ENCODE results near the gene ZNF644.
A peak's percentile ranks its signal among the peaks of the same experiment; 100 is the strongest.
"Not testable (repeated sequence)": the region's sequence is repeated elsewhere in the genome, so short reads cannot be mapped to it uniquely, and the experiment has no call there.

Gene ZNF644

DNA sequence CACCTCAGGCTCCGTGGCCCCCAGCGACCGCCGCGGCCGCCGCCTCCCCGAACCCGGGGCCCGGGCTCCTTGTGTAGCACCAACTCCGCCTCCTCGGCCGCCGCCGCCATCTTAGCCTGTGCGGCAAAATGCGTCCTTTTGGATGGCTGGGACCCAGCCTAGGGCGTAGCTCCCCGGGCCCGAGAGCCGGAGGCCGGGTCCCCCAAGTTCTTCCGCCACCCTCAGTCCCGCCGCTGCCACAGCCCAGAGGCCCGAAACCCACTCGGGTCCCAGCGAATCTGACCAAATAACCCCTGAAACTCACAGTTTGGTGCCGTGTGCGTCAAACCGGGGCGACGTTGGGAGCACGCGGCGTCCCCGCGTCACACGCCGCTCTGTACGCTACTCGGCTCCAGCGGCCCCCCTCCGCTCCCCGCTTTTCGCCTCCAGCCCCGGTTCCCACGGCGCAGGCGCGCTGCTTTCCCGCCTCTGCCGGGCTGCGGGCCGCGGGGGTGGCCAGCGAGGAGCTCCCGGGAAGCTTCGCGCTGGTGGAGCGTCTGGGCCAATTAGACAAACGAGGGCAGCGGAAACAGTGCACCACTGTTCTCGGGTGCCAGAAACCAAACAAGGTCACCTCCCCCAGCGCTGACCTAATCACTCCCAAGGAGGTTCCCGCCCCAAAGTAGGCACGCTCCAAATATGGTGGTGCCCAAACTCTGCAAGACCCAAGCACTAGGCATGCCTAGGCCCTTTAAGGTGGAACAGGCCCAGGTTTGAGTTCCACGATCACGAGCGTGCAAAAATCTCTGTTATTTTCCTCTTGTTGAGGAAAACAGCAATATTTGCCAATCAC, at the start of gene ZNF644:
TSS of gene ZNF644 (minus strand) at position 350 of the 832 bp plus-strand sequence. CDS start 39,682 bp downstream, outside the sequence.
- peak; percentile 73 to 85 (median 80) for DNase-seq (ENCODE audit: low read depth in 3 of 3)

GRCh38 chr1:91070298-91070697, 48.5 kb upstream of the ZNF644 start:
- DNase-seq (ENCODE audit: low read depth in 3 of 3), result no peak

GRCh38 chr1:91066538-91066937, 44.7 kb upstream of the ZNF644 start:
- no peak for DNase-seq (ENCODE audit: low read depth in 3 of 3)

GRCh38 chr1:91065337-91065736, 43.5 kb upstream of the ZNF644 start:
- no peak for DNase-seq (ENCODE audit: low read depth in 3 of 3)

GRCh38 chr1:91063403-91063802, 41.6 kb upstream of the ZNF644 start:
- DNase-seq (ENCODE audit: low read depth in 3 of 3), result not testable (repeated sequence)

DNA sequence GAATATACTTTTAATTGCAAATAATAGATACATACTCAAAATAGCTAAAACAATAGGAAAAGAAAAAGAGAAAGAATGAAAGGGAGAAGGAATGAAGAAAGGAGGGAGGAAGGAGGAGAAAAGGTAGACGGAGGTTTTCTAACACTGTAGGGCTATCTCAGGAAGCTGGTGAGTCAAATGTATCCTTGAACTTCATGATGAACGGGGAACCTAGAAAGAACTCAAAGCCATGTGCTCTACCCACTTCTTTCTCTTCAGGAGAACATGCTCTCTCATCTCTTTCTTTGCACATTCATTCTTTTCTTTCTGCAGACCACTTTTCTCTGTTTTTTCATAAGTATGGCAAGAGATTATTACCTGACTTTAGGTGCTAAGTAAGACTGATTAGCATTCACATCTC, 37.3 kb upstream of the ZNF644 start:
- no peak for DNase-seq (ENCODE audit: low read depth in 3 of 3)

DNA sequence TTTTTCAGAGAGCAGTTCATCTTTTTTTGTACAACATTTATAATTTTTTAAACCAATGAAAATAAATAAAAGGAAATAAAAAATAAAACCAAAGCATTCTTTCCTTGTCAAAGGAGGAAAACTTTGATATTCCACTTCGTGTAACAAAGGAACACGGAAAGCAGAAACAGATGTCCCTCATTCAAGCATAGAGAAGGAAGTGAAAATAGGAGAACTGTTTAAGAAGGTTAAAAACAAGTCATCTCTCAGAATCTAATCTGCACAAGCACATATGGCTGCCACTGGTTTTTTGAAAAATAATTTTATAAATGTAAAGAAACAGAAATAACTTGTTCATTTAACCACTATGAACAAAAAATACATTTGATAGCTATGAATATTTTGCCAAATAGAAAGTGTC, 35.9 kb upstream of the ZNF644 start:
- no peak for DNase-seq (ENCODE audit: low read depth in 3 of 3)

GRCh38 chr1:91054780-91055481, 33.1 kb upstream of the ZNF644 start:
- DNase-seq (ENCODE audit: low read depth in 3 of 3), result no peak

DNA sequence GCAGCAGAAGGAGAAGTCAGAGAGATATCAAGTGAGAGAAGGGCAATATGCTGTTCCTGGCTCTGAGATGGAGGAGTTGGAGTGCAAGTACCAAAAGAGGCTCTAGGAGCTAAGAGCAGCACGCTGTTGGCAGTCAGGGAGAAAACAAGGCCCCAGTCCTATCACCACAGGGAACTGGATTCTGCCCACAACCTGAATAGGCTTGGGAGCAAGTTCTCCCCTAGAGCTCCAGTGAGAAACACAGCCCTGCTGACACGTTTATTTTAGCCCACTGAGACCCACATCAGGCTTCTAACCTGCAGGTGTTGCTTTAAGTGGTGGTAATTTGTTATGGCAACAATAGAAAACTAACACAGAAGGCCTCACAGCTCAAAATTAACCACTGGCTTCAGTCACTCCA, 31.8 kb upstream of the ZNF644 start:
- DNase-seq (ENCODE audit: low read depth in 3 of 3), result no peak

DNA sequence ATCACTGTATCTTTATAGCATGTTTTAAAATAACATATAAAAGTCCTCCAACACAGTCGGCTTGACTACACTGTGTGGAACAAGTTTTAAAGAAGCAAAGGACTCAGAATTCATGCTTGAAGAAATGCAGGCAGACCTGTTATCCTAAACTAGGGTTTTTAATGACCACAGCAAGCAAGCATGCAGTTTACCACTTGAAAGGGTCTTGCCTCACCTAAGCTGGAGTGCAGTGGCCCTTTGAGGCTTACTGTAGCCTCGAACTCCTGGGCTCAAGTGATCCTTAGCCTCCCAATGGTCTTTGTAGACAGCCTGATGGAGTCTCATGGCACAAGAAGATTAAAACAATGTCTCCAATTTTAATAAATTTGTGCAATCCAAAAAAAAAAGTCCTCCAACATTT, 27.7 kb upstream of the ZNF644 start:
- DNase-seq (ENCODE audit: low read depth in 3 of 3), result not testable (repeated sequence)

DNA sequence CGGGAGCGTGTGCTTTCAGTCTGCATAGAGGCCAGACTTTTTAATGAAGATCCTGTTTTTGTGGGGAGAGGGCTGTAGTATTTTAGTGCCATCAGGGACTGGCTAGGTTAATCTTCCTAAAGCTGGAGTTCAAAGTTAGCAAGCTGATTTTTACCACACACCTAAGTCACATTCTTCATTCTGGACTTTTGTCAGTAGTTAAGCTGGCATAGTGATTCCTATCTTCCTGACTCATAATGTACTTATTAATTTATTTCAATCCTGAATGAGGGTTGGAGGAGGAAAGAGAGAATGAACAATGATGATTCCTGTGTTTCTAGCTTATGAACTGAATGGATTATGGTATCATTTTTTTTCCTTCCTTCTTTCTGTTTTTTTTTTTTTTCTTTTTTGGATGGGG, 24.9 kb upstream of the ZNF644 start:
- no peak for DNase-seq (ENCODE audit: low read depth in 3 of 3)

DNA sequence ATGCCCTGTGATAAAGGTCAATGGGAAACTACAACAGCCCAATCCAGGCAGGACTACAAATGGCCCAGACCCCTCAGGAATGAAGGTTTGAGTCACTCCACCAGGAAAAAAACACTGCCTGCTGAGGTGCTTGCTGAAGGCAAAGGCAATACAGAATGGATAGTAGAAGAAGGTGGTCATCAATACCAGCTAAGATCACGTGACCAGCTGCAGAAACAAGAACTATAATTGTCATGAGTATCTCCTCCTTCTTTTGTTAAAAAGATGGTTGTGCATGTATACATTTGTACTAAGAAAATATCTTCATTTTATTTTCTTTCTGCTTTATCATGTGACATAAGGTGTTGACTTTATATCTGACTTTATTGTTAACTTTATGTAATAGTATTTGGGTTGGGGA, 23.4 kb upstream of the ZNF644 start:
- no peak for DNase-seq (ENCODE audit: low read depth in 3 of 3)

GRCh38 chr1:91044776-91045175, 22.9 kb upstream of the ZNF644 start:
- not testable (repeated sequence) for DNase-seq (ENCODE audit: low read depth in 3 of 3)

DNA sequence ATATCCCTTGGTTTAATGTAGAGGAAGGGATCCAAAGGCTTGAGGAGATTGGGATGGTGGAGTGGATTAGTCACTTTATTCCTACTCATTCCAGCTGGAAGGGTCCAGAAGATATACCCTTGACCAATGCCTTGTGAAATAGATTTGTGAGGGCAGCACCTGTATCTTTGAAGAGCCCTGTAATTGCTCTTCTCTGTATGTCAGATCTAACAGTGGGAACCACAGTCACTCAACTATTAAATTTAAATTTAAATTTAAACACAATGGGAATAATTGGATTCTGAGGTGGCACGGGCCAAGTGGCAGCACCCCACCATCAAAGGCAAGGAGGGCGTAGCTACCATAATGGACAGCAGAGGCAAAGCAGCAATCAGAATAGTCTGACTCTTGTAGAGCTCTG, 20.5 kb upstream of the ZNF644 start:
- DNase-seq (ENCODE audit: low read depth in 3 of 3), result not testable (repeated sequence)

- no peak for DNase-seq (ENCODE audit: low read depth in 3 of 3)
Measured at GRCh38 chr1:91038582-91038981, 16.7 kb upstream of the ZNF644 start.

GRCh38 chr1:91036894-91037829, 15.3 kb upstream of the ZNF644 start:
- DNase-seq (ENCODE audit: low read depth in 3 of 3), result no peak

- DNase-seq (ENCODE audit: low read depth in 3 of 3), result no peak
Measured at GRCh38 chr1:91032349-91032748, 10.5 kb upstream of the ZNF644 start.

DNA sequence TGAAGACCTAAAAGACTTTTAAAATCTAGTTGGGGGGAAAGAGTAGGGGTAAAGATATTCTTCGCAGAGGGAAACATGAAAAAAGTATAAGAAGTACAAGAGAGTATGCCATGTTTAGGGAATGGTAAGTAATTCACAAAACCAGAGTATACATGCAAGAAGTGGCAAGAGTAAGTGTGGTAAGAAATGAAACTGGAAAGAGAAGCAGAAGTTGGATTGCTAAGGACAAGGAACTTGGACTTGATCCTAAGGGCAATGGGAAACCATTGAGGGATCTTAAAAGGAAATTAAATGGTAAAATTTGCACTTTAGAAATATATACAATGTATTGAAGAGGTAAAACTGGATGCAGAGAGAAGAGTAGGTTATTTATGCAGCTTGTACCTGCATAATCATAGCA, 9.2 kb upstream of the ZNF644 start:
- no peak for DNase-seq (ENCODE audit: low read depth in 3 of 3)

GRCh38 chr1:91026777-91027176, 4.9 kb upstream of the ZNF644 start:
- no peak for DNase-seq (ENCODE audit: low read depth in 3 of 3)

DNA sequence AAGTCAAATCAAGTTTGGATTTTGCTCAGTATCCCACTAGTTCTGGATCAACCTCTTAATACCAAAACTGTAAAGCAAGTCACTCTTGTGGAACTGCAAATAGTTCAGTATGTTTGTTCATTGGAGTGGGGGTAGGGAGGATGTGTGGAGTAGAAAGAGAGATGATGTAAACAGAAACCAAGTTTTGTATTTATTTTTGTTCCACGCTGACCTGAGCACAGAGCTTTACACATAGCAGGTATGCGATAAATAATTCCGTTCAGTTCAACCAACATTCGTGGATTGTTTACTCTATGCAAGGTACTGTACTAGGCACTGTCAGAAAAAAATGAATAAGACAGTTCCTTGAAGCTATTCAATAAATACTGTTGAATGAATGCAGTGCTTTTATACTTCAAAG, 4.5 kb upstream of the ZNF644 start:
- DNase-seq (ENCODE audit: low read depth in 3 of 3), result no peak

DNA sequence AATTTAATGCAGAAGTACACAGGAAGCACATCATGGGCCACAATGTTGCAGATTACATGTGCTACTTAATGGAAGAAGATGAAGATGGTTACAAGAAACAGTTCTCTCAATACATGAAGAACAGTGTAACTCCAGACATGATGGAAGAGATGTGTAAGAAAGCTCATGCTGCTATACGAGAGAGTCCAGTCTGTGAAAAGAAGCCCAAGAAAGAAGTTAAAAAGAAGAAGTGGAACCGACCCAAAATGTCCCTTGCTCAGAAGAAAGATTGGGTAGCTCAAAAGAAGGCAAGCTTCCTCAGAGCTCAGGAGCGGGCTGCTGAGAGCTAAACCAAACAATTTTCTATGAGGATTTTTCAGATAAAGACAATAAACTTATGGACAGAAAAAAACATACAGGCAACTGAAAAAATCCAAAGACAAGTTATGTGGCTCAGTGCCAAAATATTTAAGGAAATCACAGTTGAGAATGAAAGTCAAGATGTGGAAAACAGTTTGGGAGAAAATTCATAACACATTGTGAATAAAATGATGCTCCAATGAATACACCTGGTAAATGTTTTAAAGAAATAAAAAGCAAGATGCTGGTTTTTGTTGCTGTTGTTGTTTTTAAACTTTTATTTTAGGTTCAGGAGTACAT, 2.8 kb upstream of the ZNF644 start:
- no peak for DNase-seq (ENCODE audit: low read depth in 3 of 3)

Measured in stimulated activated CD4-positive, alpha-beta T cell treated with anti-CD3 and anti-CD28 coated beads, TNF-alpha, amount 100 ng/mL, for 4 hours (primary cell).